HG02759 (cell line): ENCODE measurements around the gene SLC6A5.

Experiments used
- ATAC-seq: cut with Tn5 transposase; IDR thresholded peaks from one replicate; pipeline ENCODE4 v1.9.1; 2021; ENCODE audit warnings: mild to moderate bottlenecking, moderate library complexity; ENCODE audit not compliant: unreplicated experiment

Gene SLC6A5

DNA sequence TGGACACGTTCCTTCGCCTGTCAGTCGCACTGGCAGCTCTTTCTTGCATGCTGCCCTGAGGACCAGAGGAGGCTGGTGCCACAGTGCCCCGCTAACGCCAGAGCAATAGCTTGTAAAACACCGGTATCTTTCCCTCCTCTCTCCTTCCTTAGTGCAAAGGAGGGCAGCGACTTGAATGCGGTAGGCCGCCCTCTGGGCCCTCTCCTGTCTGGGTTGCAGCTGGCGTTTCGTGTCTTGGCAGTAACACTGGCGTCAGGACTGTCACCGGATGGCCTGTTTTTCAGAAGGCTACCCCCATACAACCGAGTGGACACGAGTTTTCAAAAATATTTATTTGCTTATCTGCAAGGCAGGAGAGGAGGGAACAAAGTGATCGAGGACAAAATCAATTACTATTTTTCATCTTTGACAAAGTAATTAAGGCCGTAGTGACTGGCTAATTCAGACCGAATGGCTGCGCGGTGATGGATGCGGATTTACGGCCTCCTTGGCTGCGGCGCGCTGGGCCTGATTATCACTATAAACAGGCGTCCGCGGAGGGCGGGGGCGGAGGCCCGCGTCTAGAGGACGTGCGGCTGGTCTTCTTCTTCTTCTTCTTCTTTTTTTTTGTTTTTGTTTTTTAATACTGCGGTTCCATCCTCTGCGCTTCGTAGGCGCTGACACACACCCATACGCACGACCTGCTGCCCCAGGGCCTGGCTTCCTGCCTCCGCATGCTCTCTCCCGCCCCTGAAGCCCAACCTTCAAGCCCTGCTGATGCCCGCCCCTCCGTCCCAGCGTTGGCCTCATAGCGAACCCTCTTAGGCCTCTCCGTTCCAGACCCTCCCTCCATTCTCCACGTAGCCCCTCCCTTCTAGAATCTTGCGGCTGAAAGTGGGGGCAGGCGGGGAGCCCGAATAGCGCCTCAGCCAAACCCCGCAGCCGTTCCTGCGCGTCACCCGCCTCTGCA, 2.9 kb upstream of the SLC6A5 start:
- ATAC-seq, result no peak

DNA sequence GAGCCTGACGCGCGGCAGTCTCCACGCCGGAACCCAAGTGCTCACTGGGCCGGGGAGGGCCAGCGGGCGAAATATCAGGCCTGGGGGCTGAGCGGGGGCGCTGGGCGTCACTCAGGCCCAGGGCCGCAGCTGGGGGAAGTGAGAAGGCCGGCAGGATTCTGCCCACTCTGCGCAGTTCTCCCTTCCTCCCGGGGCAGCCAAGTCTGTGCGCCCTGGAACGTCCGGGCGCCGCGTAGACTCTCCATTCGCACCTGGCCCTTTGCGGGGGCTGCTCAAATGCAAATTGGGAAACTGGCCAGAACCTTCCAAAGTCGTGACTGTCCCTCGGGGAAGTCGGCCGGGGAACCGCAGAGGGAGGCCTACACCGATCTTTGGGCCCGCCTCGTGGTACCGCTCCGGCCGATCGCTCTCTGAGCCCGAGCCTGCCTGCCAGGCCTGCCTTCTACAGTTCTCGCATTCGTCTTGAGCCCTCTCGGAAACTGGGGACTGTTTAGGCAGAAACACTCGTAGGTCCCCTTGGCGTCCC, 2.2 kb upstream of the SLC6A5 start:
- no peak for ATAC-seq

DNA sequence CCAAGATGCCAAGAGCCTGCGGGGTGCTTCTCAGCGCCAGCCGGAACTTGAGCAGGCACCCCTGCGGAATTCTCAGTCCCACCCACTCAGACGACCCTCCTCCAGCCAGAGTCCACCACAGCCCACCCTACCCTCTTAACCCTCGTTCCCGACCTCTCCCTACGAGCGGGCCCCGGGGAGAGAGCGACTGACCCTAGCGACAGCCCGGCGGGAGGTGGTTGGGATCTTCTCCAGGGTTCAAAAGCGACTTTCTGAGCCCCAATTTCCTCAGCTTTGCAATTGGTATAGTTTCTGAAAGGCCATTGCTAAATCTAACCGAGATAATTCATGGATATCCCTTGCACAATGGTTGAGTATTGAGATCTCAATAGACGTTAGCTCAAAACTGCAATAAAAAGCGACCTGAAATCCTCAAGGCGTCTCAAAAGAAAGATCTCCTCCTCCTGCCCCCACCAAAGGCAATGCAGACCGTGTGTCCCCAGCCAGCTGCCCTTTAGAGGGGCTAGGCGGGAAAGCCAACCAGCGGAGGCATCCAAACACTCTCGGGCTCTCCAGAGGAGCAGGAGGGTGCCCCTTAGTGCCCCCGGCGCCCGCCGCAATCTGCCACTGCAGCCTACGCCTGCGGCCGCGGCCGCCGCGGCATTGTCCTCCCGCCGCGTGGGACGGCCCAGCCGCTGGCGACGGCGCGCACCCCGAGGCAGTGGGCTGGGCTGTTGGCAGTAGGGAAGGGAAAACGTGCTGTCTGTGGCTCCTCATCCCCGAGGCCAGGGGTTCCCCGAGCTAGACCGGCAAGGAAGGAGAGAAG, 1.5 kb upstream of the SLC6A5 start:
- no peak for ATAC-seq

DNA sequence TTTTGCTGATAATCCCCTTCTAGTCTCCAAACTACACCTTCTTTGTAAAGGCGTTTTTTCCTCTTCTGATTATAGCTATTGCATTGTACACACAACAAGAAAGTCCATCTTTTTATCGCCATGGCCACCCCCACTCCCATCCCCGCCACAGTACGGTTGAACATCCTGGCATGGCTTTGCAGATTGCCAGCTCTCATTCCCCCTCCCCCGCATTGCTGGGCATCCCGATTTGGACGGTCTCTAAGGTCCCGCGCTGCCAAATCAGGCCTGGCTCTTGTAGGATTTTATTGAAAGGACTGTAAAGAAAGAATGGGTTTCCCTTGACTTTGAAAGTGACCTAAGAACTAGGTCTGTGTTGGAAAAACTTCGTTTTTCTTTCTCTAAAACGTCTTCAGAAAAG, 916 bp upstream of the SLC6A5 start:
- ATAC-seq, result no peak

DNA sequence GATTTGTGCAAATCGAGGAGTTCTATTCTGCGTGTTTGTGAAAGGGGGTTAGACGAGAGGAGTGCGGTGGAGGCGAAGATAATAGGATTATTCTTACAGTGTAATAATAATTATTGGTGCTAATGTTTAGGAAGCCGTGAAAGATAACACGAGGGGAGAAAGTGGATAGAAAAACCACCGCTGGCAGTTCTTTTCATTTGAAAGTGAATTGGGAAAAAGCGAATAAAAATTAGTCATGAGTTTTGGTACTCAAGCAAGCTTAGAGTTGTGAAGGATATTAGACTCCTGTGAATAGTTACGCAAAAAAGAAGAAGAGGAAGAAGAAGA, 575 bp downstream of the SLC6A5 start:
- no peak for ATAC-seq

DNA sequence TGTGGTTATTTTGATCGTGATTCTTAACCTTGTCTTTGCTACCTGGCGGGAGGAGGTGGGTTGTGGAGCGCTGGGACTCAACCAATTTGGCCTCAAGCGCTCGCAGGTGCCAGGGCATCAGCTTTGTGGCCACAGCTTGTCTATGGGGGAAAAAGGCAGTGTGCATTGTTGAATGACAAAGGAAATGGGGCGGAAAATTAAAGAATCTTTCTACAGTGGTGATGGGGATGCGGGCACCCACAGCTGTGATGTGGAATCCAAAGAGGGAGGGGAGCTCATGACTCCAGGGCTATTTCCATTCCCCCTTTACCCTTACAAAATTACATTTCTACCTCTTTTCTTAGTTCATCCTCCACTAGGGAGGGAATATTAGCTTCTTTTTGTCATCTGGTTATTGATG, 1.1 kb downstream of the SLC6A5 start:
- no peak for ATAC-seq

DNA sequence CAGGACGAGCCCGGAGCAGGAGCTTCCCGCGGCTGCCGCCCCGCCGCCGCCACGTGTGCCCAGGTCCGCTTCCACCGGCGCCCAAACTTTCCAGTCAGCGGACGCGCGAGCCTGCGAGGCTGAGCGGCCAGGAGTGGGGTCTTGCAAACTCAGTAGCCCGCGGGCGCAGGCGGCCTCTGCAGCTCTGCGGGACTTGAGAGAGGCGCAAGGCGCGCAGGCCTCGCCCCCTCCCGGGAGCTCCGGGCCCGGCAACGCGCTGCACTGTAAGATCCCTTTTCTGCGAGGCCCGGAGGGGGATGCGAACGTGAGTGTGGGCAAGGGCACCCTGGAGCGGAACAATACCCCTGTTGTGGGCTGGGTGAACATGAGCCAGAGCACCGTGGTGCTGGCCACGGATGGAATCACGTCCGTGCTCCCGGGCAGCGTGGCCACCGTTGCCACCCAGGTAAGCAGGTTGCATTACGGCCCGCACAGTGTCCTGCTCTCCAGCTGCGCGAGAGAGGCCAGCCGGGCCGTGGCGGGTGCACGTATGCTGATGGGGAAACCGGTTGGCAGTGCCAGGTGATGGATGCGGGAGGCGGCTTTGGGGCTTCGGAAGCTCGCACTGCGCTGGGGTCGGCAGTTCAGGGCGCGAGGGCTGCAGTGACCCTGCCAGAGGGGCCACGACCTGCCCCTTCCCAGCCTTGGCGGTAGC, 2.0 kb downstream of the SLC6A5 start:
- ATAC-seq, result no peak

DNA sequence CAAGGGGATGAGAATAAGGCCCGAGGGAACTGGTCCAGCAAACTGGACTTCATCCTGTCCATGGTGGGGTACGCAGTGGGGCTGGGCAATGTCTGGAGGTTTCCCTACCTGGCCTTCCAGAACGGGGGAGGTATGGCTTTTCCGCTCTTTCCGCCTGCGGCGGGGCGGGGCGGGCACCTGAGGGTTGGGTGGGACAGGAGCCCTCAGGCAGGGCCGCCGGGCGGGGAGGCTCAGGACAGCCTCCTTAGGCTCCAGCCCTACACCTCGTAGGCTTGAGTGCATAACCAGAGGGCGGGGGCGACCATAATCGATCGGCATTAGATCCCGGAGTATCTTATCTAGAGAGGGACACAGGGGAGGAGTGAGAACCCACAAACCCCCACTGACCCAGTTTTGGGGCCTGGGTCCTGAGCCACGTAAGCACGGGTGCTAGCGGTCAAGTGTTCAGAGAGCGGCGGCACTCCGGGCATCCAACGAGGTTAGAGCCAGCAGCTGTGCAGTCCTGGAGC, 4.9 kb downstream of the SLC6A5 start:
- ATAC-seq, result no peak

DNA sequence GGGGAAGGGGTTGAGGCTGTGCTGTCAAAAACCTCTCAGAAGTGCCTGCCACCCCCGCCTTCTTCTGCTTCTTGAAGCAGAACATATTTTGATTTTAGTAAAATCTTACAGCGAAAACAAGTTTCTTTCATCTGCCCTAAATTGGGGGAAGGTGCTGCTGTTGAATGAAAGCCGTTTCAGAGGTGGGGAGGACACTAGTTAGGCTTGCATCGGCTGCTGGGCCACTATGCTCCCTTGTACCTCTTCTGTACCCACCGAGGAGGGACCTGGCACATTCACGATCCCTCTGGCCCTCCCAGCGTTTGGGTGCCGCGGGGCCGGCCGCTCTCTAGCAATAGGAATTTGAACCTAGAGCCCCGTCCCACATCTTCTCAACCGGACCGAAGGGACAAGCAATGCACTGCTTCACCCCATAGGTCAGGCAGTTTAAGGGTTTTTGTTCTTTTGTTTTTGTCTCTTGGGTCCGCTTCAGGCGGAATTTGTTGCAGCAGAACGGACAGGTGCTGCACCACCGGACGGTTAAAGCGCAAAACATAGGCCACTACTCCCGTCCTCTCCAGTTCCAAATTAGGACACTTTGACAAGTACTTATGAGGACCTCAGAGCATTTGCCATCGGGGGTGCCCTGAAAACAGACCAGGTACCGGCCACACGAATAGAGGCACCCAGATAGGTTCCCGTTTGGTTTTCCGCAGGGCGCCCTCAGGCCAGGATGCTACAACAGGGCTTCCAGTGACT, 5.6 kb downstream of the SLC6A5 start:
- no peak for ATAC-seq

DNA sequence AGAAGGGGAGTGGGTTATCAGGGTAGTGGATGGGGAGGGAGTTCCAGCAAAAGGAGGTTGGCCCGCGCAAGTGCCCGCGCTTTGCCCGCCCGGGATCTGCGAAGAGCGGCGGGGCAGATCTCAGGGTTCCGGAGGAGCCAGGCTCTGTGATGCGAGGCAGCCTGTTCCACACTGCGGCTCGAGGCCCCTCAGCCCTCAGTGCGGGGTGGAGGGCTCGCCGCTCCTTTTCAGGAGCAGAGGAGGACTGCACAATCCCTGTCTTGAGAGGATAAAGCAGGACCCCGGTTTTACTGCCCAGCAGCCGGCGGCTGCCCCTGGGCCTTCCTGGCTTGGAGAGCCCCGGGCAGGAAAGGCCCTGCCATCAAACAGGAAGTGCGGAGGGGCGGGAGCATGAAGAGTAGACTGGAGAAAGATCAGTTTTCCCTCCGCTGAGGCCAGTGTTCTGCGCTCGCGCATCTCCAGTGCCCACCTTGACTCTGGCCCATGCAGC, 6.2 kb downstream of the SLC6A5 start:
- no peak for ATAC-seq

DNA sequence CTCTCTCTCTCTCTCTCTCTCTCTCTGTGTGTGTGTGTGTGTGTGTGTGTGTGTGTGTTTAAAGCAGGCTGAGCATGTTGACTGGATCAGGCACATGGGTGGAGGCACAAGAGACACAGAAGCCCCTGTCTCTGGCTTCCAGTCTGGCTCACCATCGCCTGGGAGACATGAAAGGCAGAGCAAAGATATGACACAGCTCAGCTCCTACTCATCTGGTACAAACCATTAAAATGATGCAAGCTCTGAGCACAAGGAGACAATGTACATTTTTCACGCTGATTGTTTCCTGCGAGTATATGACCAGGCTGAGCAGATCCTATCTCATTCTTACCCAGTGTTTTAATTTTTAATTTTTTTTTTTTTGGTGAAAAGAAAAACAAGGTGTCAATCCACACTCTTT, 9.5 kb downstream of the SLC6A5 start:
- ATAC-seq, result no peak

DNA sequence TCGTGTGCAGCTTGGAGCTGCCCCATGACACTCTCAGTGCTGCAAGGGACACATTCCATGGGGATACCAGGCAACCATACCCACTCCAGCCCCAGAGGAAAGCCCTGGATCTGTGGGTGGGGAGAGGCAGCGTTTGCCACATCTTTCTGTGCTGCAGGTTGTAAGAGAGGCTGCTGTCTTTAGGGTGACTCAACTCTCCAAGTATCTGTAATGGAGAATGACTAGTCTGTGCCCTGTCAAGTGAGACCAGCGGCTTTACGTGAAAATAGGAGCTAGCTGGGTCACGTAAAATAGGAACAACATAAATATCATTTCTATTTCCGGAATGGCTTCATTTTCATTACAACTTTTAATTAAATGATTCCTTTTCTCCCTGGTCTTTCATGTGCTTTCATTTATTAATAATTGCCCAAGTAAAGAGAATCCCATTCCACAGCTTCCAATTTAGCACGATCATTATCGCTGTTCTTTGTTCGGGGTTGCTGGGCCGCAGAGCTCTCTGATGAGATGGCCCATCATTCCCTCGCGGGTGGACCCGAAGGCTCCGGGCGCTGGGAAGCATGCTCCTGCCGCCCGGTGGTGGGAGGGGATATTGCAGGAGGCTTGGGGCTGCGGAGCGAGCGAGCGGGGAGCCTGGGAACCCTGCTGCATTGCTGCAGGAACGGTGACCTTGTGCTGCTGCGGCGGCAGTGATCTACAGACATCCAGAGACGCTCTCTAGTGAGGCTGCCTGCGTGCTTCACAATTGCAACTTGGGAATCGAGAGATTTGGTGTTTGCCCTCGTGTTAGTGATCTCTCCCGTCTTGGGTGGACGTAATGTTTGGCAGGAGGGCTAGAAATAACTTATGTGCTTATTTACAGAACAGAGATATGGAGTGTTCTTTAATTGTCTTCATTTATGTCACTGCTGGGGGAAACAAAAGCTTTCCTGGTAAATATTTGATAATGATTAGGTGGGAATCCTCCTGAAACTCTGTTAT, 10.6 kb downstream of the SLC6A5 start:
- peak; percentile 98 for ATAC-seq

DNA sequence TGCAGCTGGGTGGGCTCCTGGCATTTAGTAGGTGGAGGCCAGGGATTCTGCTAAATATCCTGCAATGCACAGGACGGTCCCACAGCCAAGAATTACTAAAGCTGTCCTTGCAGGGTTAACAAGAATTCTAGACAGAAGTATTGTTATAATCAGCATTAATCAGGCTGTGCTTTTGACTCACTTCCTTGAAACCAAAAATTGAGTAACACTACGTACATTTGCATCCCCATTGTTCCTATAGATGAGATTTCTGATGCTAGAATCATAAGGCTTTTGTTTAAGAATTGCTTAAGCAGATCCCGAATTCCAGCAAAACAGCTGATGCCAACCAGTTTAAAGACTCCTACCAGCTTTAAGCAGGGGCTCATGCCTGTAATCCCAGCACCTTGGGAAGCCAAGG, 11.4 kb downstream of the SLC6A5 start:
- no peak for ATAC-seq

DNA sequence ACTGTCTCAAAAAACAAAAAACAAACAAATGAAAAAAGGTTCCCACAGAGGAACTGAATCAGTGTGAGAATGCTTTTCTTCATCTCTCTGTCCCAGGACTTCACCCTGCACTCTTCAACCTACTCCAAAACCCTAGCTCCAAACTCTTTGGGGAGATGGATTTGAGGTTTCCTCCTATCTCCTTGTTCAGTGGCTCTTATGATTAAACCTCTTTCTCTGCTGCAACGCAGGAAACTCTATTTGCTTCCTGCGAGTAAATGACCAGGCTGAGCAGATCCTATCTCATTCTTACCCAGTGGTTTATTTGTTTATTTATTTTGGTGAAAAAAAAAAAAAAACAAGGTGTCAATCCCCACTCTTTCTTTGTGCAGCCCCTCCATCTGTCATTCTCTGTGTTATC, 12.0 kb downstream of the SLC6A5 start:
- ATAC-seq, result no peak

DNA sequence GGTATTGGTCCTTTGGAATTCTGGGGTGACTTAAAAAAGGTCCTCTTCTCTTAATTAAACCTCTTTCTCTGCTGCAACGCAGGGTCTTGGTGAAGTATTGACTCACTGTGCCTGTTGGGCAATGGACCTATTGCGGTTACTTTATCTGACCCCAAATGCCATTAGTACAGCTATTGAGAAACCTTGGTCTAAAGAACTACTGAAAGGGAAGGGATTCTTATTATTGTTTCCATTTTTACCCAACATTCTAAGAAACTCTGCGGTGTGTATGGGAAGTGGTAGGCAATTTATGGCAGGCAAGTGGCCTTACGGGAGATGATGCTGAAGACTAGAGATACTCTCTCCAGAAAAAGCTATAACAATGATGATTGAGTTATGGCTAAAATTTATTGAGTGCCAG, 12.5 kb downstream of the SLC6A5 start:
- no peak for ATAC-seq

DNA sequence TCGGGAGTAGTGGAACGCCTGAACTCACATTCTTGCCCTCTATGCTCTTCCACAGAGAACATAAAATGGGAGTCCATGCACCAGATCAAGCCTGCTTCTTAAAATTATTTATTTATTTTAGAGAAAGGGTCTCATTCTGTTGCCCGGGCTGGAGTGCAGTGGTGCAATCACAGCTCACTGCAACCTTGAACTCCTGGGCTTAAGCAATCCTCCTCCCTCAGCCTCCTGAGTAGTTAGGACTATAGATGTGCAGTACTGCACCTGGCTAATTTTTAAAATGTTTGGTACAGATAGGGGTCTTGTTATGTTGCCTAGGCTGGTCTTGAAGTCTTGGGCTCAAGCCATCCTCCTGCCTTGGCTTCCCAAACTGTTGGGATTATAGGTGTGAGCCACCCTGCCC, 13.0 kb downstream of the SLC6A5 start:
- ATAC-seq, result no peak

DNA sequence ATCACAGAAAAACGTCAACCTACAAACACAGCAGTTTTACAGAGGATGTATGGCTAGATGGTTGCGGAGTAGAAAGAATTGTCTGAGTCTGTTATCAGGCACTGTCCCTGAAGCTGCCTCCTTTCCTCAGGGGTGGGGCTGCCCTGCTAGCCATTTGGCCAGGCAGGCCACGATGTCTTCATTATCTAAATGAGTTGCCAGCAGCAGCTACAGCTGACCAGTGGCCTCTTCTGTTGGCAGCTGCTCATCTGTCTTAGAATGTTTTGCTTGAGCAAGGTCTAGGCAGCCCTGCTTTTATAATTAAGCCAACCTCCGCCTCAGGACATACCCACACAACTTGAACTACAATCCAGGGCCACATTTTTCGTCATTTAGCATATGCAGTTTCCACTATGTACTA, 17.5 kb downstream of the SLC6A5 start:
- ATAC-seq, result no peak

DNA sequence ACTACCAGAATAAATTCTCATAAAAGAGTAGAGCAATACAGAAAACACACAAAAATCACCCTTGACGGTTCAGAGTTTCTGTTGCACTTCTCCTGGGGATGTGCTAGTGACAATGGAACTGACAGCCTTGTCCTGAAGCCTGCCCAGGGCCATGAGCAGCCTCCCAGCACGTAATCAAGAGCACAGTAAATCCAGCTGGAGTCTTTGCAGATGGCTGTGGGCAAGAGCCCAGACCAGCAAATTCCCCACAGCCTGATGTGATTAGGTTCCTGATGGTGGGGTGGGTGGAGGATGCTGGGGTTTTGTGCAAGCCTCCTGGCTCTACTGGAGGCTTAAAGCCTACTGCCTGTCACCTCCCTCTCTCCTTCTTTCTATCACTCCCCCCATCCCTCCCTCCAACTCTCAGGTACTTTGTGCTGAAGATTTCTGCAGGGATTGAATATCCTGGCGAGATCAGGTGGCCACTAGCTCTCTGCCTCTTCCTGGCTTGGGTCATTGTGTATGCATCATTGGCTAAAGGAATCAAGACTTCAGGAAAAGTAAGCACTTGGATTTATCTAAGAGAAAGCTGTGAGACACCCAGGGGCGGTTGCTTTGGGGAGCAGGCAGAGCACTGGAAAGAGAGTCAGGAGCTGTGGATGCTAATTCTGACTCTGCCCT, 18.1 kb downstream of the SLC6A5 start:
- no peak for ATAC-seq

DNA sequence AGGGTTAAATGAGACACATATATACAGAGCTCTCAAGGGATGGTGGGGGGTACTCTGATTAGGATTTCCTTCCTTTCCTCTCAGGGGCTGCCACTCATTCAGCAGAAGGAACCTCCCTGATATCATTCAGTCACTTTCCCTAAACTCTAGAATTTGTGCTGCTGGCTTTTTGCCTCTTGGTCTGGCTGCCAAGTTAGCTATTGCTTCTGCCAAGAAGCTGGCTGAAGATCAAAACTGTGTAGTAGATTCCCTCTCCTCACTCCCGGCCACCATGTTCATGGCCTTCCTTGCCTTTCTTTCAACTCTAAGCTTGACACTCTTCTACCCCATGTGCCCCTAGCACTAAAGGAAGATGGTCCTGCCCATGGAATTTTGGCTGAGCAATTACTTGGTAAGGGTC, 18.7 kb downstream of the SLC6A5 start:
- ATAC-seq, result no peak
